Fibroblast of the aortic adventitia (primary cell): ENCODE data around the gene CACNA1B. TPM values are rescaled to one million over a fixed set of nuclear protein-coding genes. Genes with fewer than 3 reads are reported as not detected.

Experiments used
- DNase-seq: peaks from one replicate; pipeline ENCODE4 v3.0.0-alpha.2; 2010; ENCODE audit warnings: low read depth
- H3K4me3 ChIP-seq: 2 replicates; pipeline ENCODE4 v1.5.1; 2011; ENCODE audit warnings: low read depth, mild to moderate bottlenecking, control low read depth, low read length, moderate library complexity
- CTCF ChIP-seq: IDR thresholded peaks from 2 replicates; pipeline ENCODE4 v1.5.1; 2011; ENCODE audit warnings: mild to moderate bottlenecking, low read length, control low read depth, inconsistent platforms; ENCODE audit not compliant: insufficient read depth
- total RNA-seq: library from RNA; depleted of rRNA; stranded (reverse); fragments of >200 nt; gene quantifications from 2 replicates; pipeline ENCODE4 v1.2.3, GENCODE V29; 2012; ENCODE audit warnings: low replicate concordance

The CACNA1B gene
- total RNA-seq, 1 donor = under 0.01 TPM

GRCh38 chr9:137892424-137893191 lies 15.0 kb downstream of the CACNA1B start:
- no peak overlapping the region for H3K4me3 ChIP-seq
- TF ChIP-seq CTCF = no peak
- no peak for DNase-seq

GRCh38 chr9:137893670-137894069 lies 16.1 kb downstream of the CACNA1B start:
- TF ChIP-seq CTCF = no peak
- H3K4me3 ChIP-seq = no peak overlapping the region
- DNase-seq = no peak

GRCh38 chr9:137899551-137900360 lies 22.2 kb downstream of the CACNA1B start:
- DNase-seq = no peak
- no peak overlapping the region for H3K4me3 ChIP-seq
- no peak for TF ChIP-seq CTCF

GRCh38 chr9:137900584-137901310 lies 23.2 kb downstream of the CACNA1B start:
- no peak for TF ChIP-seq CTCF
- no peak overlapping the region for H3K4me3 ChIP-seq
- no peak for DNase-seq

- no peak overlapping the region for H3K4me3 ChIP-seq
- TF ChIP-seq CTCF = no peak
- no peak for DNase-seq
These were observed 25.1 kb downstream of the CACNA1B start for GRCh38 chr9:137902646-137903045.

- TF ChIP-seq CTCF = no peak
- DNase-seq = no peak
- H3K4me3 ChIP-seq = no peak overlapping the region
These were observed 28.2 kb downstream of the CACNA1B start for GRCh38 chr9:137905740-137906139.
